Stomach (tissue), 9 donors: ENCODE results near the gene EVC. TPM values are rescaled to one million over a fixed set of nuclear protein-coding genes. Genes with fewer than 3 reads are reported as not detected.

Source experiments
- DNase-seq, 2 donors: peaks; one replicate each; pipeline versions ENCODE4 v3.0.0 to v3.0.0-alpha.2; 2013 to 2019
- H3K27ac ChIP-seq, 5 donors: fragments of 200-600 bp in 4 of 5; sonication (generic) in 4 of 5; one replicate each; pipeline ENCODE4 v1.5.1; 2013 to 2019; ENCODE audit warnings: mild to moderate bottlenecking in 1 of 5, moderate library complexity in 1 of 5
- H3K27me3 ChIP-seq, 3 donors: fragments of 200-600 bp; sonication (generic); one replicate each; pipeline ENCODE4 v1.5.1; 2017 to 2019; ENCODE audit warnings: mixed run types in 1 of 3
- H3K36me3 ChIP-seq, 4 donors: fragments of 200-600 bp; sonication (generic); 1 replicate in 3 of 4; 2 replicates in 1 of 4; pipeline ENCODE4 v1.5.1; 2016 to 2019
- H3K4me1 ChIP-seq, 4 donors: fragments of 200-600 bp; sonication (generic); one replicate each; pipeline ENCODE4 v1.5.1; 2016 to 2019
- H3K4me3 ChIP-seq, 4 donors: fragments of 200-600 bp; sonication (generic) in 3 of 4; one replicate each; pipeline ENCODE4 v1.5.1; 2016 to 2019; ENCODE audit warnings: mild to moderate bottlenecking in 1 of 4
- H3K9me3 ChIP-seq, 4 donors: fragments of 200-600 bp; sonication (generic); one replicate each; pipeline ENCODE4 v1.5.1; 2016 to 2019
- EP300 ChIP-seq: sonication (generic); formaldehyde crosslinking; IDR thresholded peaks from one replicate; pipeline ENCODE4 v1.6.1; 2017; ENCODE audit warnings: antibody characterized with exemption
- POLR2A ChIP-seq, 4 donors: fragments of 450-650 bp; IDR thresholded peaks; one replicate each; pipeline ENCODE4 v1.6.1; 2016; ENCODE audit warnings: antibody characterized with exemption in 4 of 4, control low read depth in 2 of 4, mild to moderate bottlenecking in 1 of 4, moderate library complexity in 1 of 4
- POLR2AphosphoS5 ChIP-seq, 3 donors: sonication (generic); formaldehyde crosslinking; IDR thresholded peaks; one replicate each; pipeline ENCODE4 v1.6.1; 2016; ENCODE audit warnings: antibody characterized with exemption in 3 of 3
- WGBS, 5 donors: extraction: QIAGEN DNeasy Blood & Tissue Kit in 3 of 5; methylation state at CpG; one replicate each; pipeline versions ENCODE4 v1.1.5 to v1.1.7; 2013 to 2018; 5-methylcytosine and 5-hydroxymethylcytosine counted together
- intact Hi-C: fragments of 100-400 bp; cut with DNase I; formaldehyde crosslinking; loops from one replicate; pipeline ENCODE4 v1.15.1; 2023; ENCODE audit warnings: low total_unique reads
- polyA plus RNA-seq, 3 donors: library from polyadenylated mRNA; stranded (reverse); fragments of 200-250 nt; gene quantifications; one replicate each; pipeline ENCODE4 v1.2.3, GENCODE V29; 2013
- total RNA-seq, 5 donors: library from RNA; depleted of rRNA; stranded (reverse); fragments of >200 nt; gene quantifications; one replicate each; pipeline versions ENCODE4 v1.1.0 to v1.2.3, GENCODE V29; 2014 to 2016
- TF ChIP-seq, protein P1 (sequence below), 7 experiments: fragments of 450-650 bp in 4 of 7; fragments of 200-600 bp in 3 of 7; sonication (generic) in 3 of 7; IDR thresholded peaks; one replicate each; pipeline ENCODE4 v1.5.1; 2016 to 2019; ENCODE audit warnings: antibody characterized with exemption in 7 of 7, control low read depth in 2 of 7, mild to moderate bottlenecking in 1 of 7
- donor health status: healthy with polysubstance abuse.
- donor health status: Bipolar disorder and iron deficiency.
- donor health status: healthy.

The EVC gene
- total and polyA plus RNA-seq, 8 donors = 1.5 to 346 (median 12.5) TPM

- no peaks in the 10 kb centered on the region for H3K9me3 ChIP-seq
- no peak overlapping the region for H3K4me3 ChIP-seq
- H3K27ac ChIP-seq = peak overlapping the region in 4 of 5 donors; percentile 25 to 69 (median 62)
- no peaks in the 10 kb centered on the region for H3K36me3 ChIP-seq
- peaks cover 0 to 22% (median 14%) of the 10 kb centered on the region in 4 donors for H3K4me1 ChIP-seq
- no peaks in the 10 kb centered on the region for H3K27me3 ChIP-seq
- intact Hi-C loops = no loop called here
- TF ChIP-seq POLR2A (IDR thresholded peaks at IDR 0.05) (no peak), EP300 (no peak), POLR2AphosphoS5 (IDR thresholded peaks at IDR 0.05) (no peak)
- TF ChIP-seq, protein P1, sequence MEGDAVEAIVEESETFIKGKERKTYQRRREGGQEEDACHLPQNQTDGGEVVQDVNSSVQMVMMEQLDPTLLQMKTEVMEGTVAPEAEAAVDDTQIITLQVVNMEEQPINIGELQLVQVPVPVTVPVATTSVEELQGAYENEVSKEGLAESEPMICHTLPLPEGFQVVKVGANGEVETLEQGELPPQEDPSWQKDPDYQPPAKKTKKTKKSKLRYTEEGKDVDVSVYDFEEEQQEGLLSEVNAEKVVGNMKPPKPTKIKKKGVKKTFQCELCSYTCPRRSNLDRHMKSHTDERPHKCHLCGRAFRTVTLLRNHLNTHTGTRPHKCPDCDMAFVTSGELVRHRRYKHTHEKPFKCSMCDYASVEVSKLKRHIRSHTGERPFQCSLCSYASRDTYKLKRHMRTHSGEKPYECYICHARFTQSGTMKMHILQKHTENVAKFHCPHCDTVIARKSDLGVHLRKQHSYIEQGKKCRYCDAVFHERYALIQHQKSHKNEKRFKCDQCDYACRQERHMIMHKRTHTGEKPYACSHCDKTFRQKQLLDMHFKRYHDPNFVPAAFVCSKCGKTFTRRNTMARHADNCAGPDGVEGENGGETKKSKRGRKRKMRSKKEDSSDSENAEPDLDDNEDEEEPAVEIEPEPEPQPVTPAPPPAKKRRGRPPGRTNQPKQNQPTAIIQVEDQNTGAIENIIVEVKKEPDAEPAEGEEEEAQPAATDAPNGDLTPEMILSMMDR (IDR thresholded peaks at IDR 0.05) = no peak
- DNase-seq = no peak
- 84 to 90% (median 85%) methylated on average over 13 of the region's 13 CpGs for WGBS, 5 donors
Measured at GRCh38 chr4:5839332-5839731, 128.3 kb downstream of the EVC start.

GRCh38 chr4:5839751-5840674, 129.0 kb downstream of the EVC start:
- DNase-seq = peak in 1 of 2 donors; percentile 89
- TF ChIP-seq POLR2A (IDR thresholded peaks at IDR 0.05) (no peak), EP300 (no peak), POLR2AphosphoS5 (IDR thresholded peaks at IDR 0.05) (peak; percentile 14 to 64 (median 22))
- peaks cover 0 to 29% (median 17%) of the 10 kb centered on the region in 4 donors for H3K4me1 ChIP-seq
- no peaks in the 10 kb centered on the region for H3K36me3 ChIP-seq
- H3K27me3 ChIP-seq = no peaks in the 10 kb centered on the region
- no peaks in the 10 kb centered on the region for H3K9me3 ChIP-seq
- peak overlapping the region in 1 of 4 donors; percentile 6 for H3K4me3 ChIP-seq
- 56 to 73% (median 70%) methylated on average over 27 to 30 of the region's 30 CpGs for WGBS, 5 donors
- H3K27ac ChIP-seq = peak overlapping the region in 4 of 5 donors; percentile 25 to 69 (median 62)
- intact Hi-C loops = no loop called here

- no peaks in the 10 kb centered on the region for H3K36me3 ChIP-seq
- H3K27me3 ChIP-seq = no peaks in the 10 kb centered on the region
- peaks cover 0 to 34% (median 19%) of the 10 kb centered on the region in 4 donors for H3K4me1 ChIP-seq
- no peaks in the 10 kb centered on the region for H3K9me3 ChIP-seq
- no peak overlapping the region for H3K4me3 ChIP-seq
- intact Hi-C loops = no loop called here
- no peak overlapping the region for H3K27ac ChIP-seq
- TF ChIP-seq POLR2A (IDR thresholded peaks at IDR 0.05) = no peak
- TF ChIP-seq, protein P1 (IDR thresholded peaks at IDR 0.05) = no peak
- no peak for TF ChIP-seq POLR2AphosphoS5 (IDR thresholded peaks at IDR 0.05)
- no peak for TF ChIP-seq EP300
- WGBS, 5 donors = 84 to 95% (median 89%) methylated on average over 4 of the region's 4 CpGs
- DNase-seq = no peak
Measured at GRCh38 chr4:5842456-5842855, 131.5 kb downstream of the EVC start.

GRCh38 chr4:5843573-5844530, 132.9 kb downstream of the EVC start:
- peaks cover 0 to 34% (median 19%) of the 10 kb centered on the region in 4 donors for H3K4me1 ChIP-seq
- TF ChIP-seq, protein P1 (IDR thresholded peaks at IDR 0.05) = no peak
- TF ChIP-seq POLR2AphosphoS5 (IDR thresholded peaks at IDR 0.05) = no peak
- no peak for TF ChIP-seq POLR2A (IDR thresholded peaks at IDR 0.05)
- no peak for TF ChIP-seq EP300
- peak overlapping the region in 3 of 5 donors; percentile 6 to 62 (median 43) for H3K27ac ChIP-seq
- intact Hi-C loops = no loop called here
- no peak overlapping the region for H3K4me3 ChIP-seq
- H3K27me3 ChIP-seq = no peaks in the 10 kb centered on the region
- H3K36me3 ChIP-seq = no peaks in the 10 kb centered on the region
- 61 to 71% (median 71%) methylated on average over 18 of the region's 18 CpGs for WGBS, 5 donors
- no peaks in the 10 kb centered on the region for H3K9me3 ChIP-seq
- DNase-seq = peak in 1 of 2 donors; percentile 53
